ENCODE measurements around the gene MKNK2. TPM values are rescaled to one million over a fixed set of nuclear protein-coding genes. Genes with fewer than 3 reads are reported as not detected.

The MKNK2 gene
- total RNA-seq, 1 experiment from 2014 or later, result 240 TPM

DNA sequence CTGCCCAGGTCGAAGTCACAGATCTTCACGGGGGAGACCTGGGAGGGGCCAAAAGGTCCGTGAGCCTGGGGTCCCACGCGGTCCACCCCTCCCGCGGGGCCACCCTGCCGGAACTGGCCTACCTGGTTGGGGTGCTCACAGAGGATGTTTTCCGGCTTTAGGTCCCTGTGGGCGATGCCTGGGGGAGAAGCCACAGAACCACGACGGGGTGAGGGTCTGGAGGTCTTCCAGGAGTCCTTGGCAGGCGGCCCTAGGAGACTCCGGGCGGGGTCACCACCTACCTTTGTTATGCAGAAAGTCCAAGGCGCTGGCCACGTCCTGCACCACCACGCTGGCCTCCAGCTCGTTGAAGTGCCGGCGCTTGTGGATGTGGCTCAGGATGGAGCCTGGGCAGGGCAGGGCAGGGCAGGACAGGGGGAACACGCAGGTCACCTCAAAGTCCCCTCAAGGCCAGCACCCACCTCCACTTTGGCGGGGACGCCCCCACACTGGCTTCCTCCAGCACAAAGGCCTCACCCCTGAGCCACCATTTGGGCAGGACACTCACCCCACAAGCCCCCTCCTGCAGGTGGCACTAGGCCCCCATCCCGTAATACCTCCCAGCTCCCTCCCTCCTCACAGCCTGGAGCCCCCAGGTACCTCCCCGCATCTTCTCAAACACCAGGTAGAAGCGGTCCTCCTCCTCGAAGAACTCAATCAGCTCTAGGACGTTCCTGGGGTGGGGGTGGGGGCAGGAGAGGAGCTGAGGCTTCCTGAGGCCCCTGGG is 8.4 kb downstream of the MKNK2 start:
- H3K27ac ChIP-seq (ENCODE audit: low read length), result peak overlapping the region; percentile 77
- TF ChIP-seq SIN3A (IDR thresholded peaks at IDR 0.05; ENCODE audit: borderline replicate concordance, insufficient read depth, low read depth, low read length), result no peak
- peak; percentile 12; the same call in 1 of the 2 replicates for TF ChIP-seq TCF7L2 (IDR thresholded peaks at IDR 0.05; ENCODE audit: low read depth, low read length)
- peak overlapping the region in 1 of 2 experiments; percentile 23; a peak in 1 of 4 replicates for H3K4me3 ChIP-seq (ENCODE audit: low read depth in 2 of 2, low read length in 2 of 2)
- no peaks in the 10 kb centered on the region; the same call in 1 of the 2 replicates for H3K36me3 ChIP-seq (ENCODE audit: control insufficient read depth, insufficient read depth, low read length)
- DNase-seq (ENCODE audit: low read depth, low spot score), result no peak
- ChIA-PET CTCF (no interaction called here), POLR2A (interaction anchor here (0.6 to 0.7 kb wide), 3 partner anchors 18 to 606 kb away, joined by 3 to 7 read pairs (median 5); no protein-coding TSS in a partner anchor)
- no peak for ATAC-seq
- H3K9me3 ChIP-seq (ENCODE audit: control insufficient read depth, insufficient read depth, low read depth, low read length), result no peaks in the 10 kb centered on the region
- BruUV-seq (replicated peaks), result no TSS peak
- in situ Hi-C loops (cut with HindIII; ENCODE audit: low pct_unique_long_range_greater_than_20kb, low sequenced_read_pairs), result no loop called here
- H3K27me3 ChIP-seq (ENCODE audit: control insufficient read depth, insufficient read depth, low read length), result no peaks in the 10 kb centered on the region
- H3K4me1 ChIP-seq (ENCODE audit: control insufficient read depth, insufficient read depth, low read length), result peaks cover 47% of the 10 kb centered on the region
- intact Hi-C loops (cut with micrococcal nuclease; ENCODE audit: unreplicated experiment), result no loop called here

DNA sequence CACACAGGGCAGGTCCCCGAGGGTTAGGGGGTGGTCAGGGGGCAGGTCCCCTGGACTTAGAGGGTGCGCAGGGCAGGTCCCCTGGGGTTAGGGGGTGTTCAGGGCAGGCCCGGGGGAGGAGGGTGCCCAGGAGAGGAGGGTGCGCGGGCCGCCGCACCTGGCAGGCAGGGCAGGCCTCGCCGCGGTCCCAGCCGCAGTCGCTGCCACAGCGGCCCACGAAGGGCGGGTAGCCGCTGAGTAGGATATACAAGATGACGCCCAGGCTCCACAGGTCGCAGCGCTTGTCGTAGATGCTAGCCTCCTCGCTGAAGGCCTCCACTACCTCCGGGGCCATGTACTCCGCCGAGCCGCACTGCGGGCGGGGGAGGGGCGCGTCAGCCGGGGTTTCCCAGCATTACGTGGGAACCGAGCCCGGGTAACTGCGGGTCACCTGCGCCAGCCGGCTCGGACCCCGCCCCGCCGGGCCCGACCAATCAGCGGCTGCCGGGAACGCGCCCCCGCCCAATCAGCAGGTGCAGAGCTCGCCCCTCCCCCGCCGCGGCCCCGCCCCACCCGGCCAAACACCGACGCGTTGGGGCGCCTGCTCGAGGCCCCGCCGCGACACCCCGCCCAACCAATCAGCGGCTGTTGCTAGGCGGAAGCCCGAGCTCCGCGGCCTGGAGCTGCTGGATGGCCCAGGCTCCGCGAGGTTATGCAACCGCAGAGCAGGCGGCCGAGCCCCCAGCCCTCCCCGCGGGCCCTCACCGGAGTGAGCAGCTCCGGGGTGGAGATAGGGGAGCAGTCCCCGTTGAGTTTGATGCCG is 9.2 kb downstream of the MKNK2 start:
- TF ChIP-seq TCF7L2 (IDR thresholded peaks at IDR 0.05; ENCODE audit: low read depth, low read length) (no peak), SIN3A (IDR thresholded peaks at IDR 0.05; ENCODE audit: borderline replicate concordance, insufficient read depth, low read depth, low read length) (peak; percentile 48; the same call in 1 of the 2 replicates)
- intact Hi-C loops (cut with micrococcal nuclease; ENCODE audit: unreplicated experiment), result no loop called here
- ATAC-seq, result peak; percentile 92

DNA sequence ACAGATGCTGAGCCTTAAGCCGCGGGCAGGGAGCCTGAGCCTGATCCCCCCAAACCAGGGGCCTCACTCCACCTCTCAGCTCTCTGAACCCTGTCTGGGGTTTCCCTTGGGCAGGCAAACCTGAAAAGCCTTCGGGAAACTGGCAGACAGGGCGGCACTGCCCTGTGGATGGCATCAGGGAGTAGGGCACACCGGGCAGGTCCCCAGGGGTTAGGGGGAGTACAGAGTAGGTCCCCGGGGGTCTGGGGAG is 9.7 kb downstream of the MKNK2 start:
- no peak for DNase-seq (ENCODE audit: low read depth, low spot score)
- Histone ChIP-seq H3K9me3 (ENCODE audit: control insufficient read depth, insufficient read depth, low read depth, low read length) (no peaks in the 10 kb centered on the region), H3K36me3 (ENCODE audit: control insufficient read depth, insufficient read depth, low read length) (no peaks in the 10 kb centered on the region; the same call in 1 of the 2 replicates), H3K4me1 (ENCODE audit: control insufficient read depth, insufficient read depth, low read length) (peaks cover 36% of the 10 kb centered on the region), H3K27me3 (ENCODE audit: control insufficient read depth, insufficient read depth, low read length) (no peaks in the 10 kb centered on the region), H3K27ac (ENCODE audit: low read length) (peak overlapping the region; percentile 70), H3K4me3 (ENCODE audit: low read depth in 2 of 2, low read length in 2 of 2) (no peak overlapping the region)
- BruUV-seq (replicated peaks), result no TSS peak
- in situ Hi-C loops (cut with HindIII; ENCODE audit: low pct_unique_long_range_greater_than_20kb, low sequenced_read_pairs) (no loop called here), intact Hi-C loops (cut with micrococcal nuclease; ENCODE audit: unreplicated experiment) (no loop called here)
- POLR2A ChIA-PET, result no interaction called here
- no peak for TF ChIP-seq SIN3A (IDR thresholded peaks at IDR 0.05; ENCODE audit: borderline replicate concordance, insufficient read depth, low read depth, low read length)
- TF ChIP-seq TCF7L2 (IDR thresholded peaks at IDR 0.05; ENCODE audit: low read depth, low read length), result no peak
- TF ChIP-seq, protein P1, sequence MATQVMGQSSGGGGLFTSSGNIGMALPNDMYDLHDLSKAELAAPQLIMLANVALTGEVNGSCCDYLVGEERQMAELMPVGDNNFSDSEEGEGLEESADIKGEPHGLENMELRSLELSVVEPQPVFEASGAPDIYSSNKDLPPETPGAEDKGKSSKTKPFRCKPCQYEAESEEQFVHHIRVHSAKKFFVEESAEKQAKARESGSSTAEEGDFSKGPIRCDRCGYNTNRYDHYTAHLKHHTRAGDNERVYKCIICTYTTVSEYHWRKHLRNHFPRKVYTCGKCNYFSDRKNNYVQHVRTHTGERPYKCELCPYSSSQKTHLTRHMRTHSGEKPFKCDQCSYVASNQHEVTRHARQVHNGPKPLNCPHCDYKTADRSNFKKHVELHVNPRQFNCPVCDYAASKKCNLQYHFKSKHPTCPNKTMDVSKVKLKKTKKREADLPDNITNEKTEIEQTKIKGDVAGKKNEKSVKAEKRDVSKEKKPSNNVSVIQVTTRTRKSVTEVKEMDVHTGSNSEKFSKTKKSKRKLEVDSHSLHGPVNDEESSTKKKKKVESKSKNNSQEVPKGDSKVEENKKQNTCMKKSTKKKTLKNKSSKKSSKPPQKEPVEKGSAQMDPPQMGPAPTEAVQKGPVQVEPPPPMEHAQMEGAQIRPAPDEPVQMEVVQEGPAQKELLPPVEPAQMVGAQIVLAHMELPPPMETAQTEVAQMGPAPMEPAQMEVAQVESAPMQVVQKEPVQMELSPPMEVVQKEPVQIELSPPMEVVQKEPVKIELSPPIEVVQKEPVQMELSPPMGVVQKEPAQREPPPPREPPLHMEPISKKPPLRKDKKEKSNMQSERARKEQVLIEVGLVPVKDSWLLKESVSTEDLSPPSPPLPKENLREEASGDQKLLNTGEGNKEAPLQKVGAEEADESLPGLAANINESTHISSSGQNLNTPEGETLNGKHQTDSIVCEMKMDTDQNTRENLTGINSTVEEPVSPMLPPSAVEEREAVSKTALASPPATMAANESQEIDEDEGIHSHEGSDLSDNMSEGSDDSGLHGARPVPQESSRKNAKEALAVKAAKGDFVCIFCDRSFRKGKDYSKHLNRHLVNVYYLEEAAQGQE (IDR thresholded peaks at IDR 0.05; ENCODE audit: insufficient read depth in 1 of 2, low read depth in 2 of 2, low read length in 1 of 2), result no peak
- no peak for TF ChIP-seq POLR2AphosphoS5 (IDR thresholded peaks at IDR 0.05; ENCODE audit: low read depth, low read length)
- TF ChIP-seq, protein P2, sequence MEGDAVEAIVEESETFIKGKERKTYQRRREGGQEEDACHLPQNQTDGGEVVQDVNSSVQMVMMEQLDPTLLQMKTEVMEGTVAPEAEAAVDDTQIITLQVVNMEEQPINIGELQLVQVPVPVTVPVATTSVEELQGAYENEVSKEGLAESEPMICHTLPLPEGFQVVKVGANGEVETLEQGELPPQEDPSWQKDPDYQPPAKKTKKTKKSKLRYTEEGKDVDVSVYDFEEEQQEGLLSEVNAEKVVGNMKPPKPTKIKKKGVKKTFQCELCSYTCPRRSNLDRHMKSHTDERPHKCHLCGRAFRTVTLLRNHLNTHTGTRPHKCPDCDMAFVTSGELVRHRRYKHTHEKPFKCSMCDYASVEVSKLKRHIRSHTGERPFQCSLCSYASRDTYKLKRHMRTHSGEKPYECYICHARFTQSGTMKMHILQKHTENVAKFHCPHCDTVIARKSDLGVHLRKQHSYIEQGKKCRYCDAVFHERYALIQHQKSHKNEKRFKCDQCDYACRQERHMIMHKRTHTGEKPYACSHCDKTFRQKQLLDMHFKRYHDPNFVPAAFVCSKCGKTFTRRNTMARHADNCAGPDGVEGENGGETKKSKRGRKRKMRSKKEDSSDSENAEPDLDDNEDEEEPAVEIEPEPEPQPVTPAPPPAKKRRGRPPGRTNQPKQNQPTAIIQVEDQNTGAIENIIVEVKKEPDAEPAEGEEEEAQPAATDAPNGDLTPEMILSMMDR (IDR thresholded peaks at IDR 0.05), result no peak
- ATAC-seq, result no peak
- CTCF ChIA-PET, result no interaction called here

More for the DNA sequence above, 9.2 kb downstream of the MKNK2 start:
- H3K27ac ChIP-seq (ENCODE audit: low read length), result peak overlapping the region; percentile 77
- H3K4me1 ChIP-seq (ENCODE audit: control insufficient read depth, insufficient read depth, low read length), result peaks cover 41% of the 10 kb centered on the region
- H3K36me3 ChIP-seq (ENCODE audit: control insufficient read depth, insufficient read depth, low read length), result no peaks in the 10 kb centered on the region; the same call in 1 of the 2 replicates
- ChIA-PET CTCF (no interaction called here), POLR2A (interaction anchor here (0.6 to 0.7 kb wide), 2 partner anchors 111 to 605 kb away, joined by 3 to 5 read pairs; no protein-coding TSS in a partner anchor)
- no peaks in the 10 kb centered on the region for H3K27me3 ChIP-seq (ENCODE audit: control insufficient read depth, insufficient read depth, low read length)
- no peak for DNase-seq (ENCODE audit: low read depth, low spot score)
- no TSS peak for BruUV-seq (replicated peaks)
- H3K4me3 ChIP-seq (ENCODE audit: low read depth in 2 of 2, low read length in 2 of 2), result peak overlapping the region in 1 of 2 experiments; percentile 23; a peak in 1 of 4 replicates
- in situ Hi-C loops (cut with HindIII; ENCODE audit: low pct_unique_long_range_greater_than_20kb, low sequenced_read_pairs), result no loop called here
- H3K9me3 ChIP-seq (ENCODE audit: control insufficient read depth, insufficient read depth, low read depth, low read length), result no peaks in the 10 kb centered on the region

Data from Panc1 (cell line).